Measurements from ENCODE around the gene BICRA. TPM values are rescaled to one million over a fixed set of nuclear protein-coding genes. Genes with fewer than 3 reads are reported as not detected.

The BICRA gene
- total RNA-seq, 1 experiment from 2014 or later: 29.3 TPM

GRCh38 chr19:47752440-47753211 lies 143.7 kb downstream of the BICRA start:
- Histone ChIP-seq H3K4me1 (ENCODE audit: insufficient read depth, low read length) (no peaks in the 10 kb centered on the region), H2AK5ac (ENCODE audit: insufficient read length, low read length) (no peak overlapping the region), H3K14ac (ENCODE audit: insufficient read depth, low read length) (no peak overlapping the region), H3K79me1 (ENCODE audit: insufficient read depth, low read depth, low read length, poor library complexity, severe bottlenecking) (peaks cover 3% of the 10 kb centered on the region), H3K9me3 (ENCODE audit: control insufficient read depth, low read depth, low read length) (no peaks in the 10 kb centered on the region), H2AFZ (ENCODE audit: low read length) (no peak overlapping the region), H3K9ac (ENCODE audit: extremely low read depth, insufficient read length, low read length) (no peak overlapping the region), H3K27me3 (ENCODE audit: insufficient read depth, low read length) (no peaks in the 10 kb centered on the region), H3K23ac (ENCODE audit: insufficient read length, low read depth, low read length) (no peak overlapping the region), H3K4ac (ENCODE audit: low read depth, low read length) (no peak overlapping the region), H3K79me2 (ENCODE audit: insufficient read depth, low read length) (0 out of 2 replicates have a peak, but pooled peaks cover 2% of the 10 kb centered on the region), H4K91ac (ENCODE audit: insufficient read length, low read depth, low read length) (no peak overlapping the region), H3K27ac (ENCODE audit: insufficient read length, low read depth, low read length) (no peak overlapping the region), H4K20me1 (ENCODE audit: control insufficient read depth, insufficient read depth, insufficient read length) (no peaks in the 10 kb centered on the region), H4K5ac (ENCODE audit: insufficient read length, low read depth, low read length) (no peak overlapping the region), H2BK15ac (ENCODE audit: low read depth, low read length) (no peak overlapping the region), H4K8ac (replicated peaks; ENCODE audit: insufficient read length, low read depth, low read length) (no peak overlapping the region), H3K23me2 (ENCODE audit: insufficient read length, low read depth, low read length, poor library complexity, severe bottlenecking) (no peaks in the 10 kb centered on the region), H2BK12ac (ENCODE audit: insufficient read length, low read depth, low read length) (no peak overlapping the region), H2BK20ac (ENCODE audit: low read depth, low read length, poor library complexity, severe bottlenecking) (no peak overlapping the region), H3K56ac (ENCODE audit: insufficient read length, low read depth, low read length) (no peak overlapping the region), H3T11ph (ENCODE audit: low read length) (no peak overlapping the region), H3K18ac (ENCODE audit: insufficient read length, low read depth, low read length) (no peak overlapping the region), H2BK120ac (ENCODE audit: low read depth, low read length, poor library complexity, severe bottlenecking) (no peak overlapping the region), H3K4me2 (ENCODE audit: insufficient read depth, insufficient read length, low read length) (no peak overlapping the region), H2BK5ac (ENCODE audit: insufficient read length, low read length) (no peak overlapping the region)
- H3K27me3 Mint-ChIP-seq (ENCODE audit: low read depth): no peaks in the 10 kb centered on the region
- H3K4me3 Mint-ChIP-seq: no peak overlapping the region; a peak in 1 of 5 replicates
- H3K27ac Mint-ChIP-seq: no peak overlapping the region; a peak in 1 of 7 replicates
- peaks cover 57 to 88% (median 84%) of the 10 kb centered on the region in 3 experiments for H3K36me3 Mint-ChIP-seq (ENCODE audit: insufficient read depth in 1 of 3, low read depth in 3 of 3)
- no CpG with 5 or more reads among the region's 27 CpGs for WGBS (ENCODE audit: extremely low coverage, insufficient read length, low lambda C conversion rate)
- TF ChIP-seq CTCF (conservative IDR thresholded peaks at IDR 0.05): no peak
- H3K9me3 Mint-ChIP-seq: no peaks in the 10 kb centered on the region
- peaks cover 4 to 5% of the 10 kb centered on the region in 2 experiments; a peak in 1 of 4 replicates for H3K4me1 Mint-ChIP-seq
- no peak for DNase-seq

Other genes starting within 250 kb of the BICRA start
- 43.8 and 44.0 TPM in 2 replicates for gene MEIS3, start 189.6 kb upstream of the BICRA start, total RNA-seq (2021)
- 10.7 and 11.3 TPM in 2 replicates for gene SLC8A2, start 137.2 kb upstream of the BICRA start, total RNA-seq (2021)
- gene KPTN, start 124.9 kb upstream of the BICRA start, total RNA-seq (2021): 33.6 and 35.4 TPM in 2 replicates
- gene NAPA, start 94.1 kb upstream of the BICRA start, total RNA-seq (2021): 62.3 and 62.8 TPM in 2 replicates
- not detected in 2 replicates for gene ZNF541, start 36.0 kb upstream of the BICRA start, total RNA-seq (2021)
- gene EHD2, start 104.3 kb downstream of the BICRA start, total RNA-seq (2021): 18.7 and 19.7 TPM in 2 replicates
- gene NOP53, start 136.4 kb downstream of the BICRA start, total RNA-seq (2021): 325 and 332 TPM in 2 replicates
- gene SELENOW, start 169.6 kb downstream of the BICRA start, total RNA-seq (2021): 377 and 388 TPM in 2 replicates
- not detected in 2 replicates for gene TPRX1, start 195.4 kb downstream of the BICRA start, total RNA-seq (2021)
- gene CRX, start 212.8 kb downstream of the BICRA start, total RNA-seq (2021): 0.13 and 0.15 TPM in 2 replicates

Data from H9 (cell line).